Measurements from ENCODE around the gene PRSS58. TPM values are rescaled to one million over a fixed set of nuclear protein-coding genes. Genes with fewer than 3 reads are reported as not detected.

Gene PRSS58
- total and polyA plus RNA-seq, 9 of the 15 experiments (the other 6 are each of a cell fraction or from before 2014, with no cell fraction given), result not detected

DNA sequence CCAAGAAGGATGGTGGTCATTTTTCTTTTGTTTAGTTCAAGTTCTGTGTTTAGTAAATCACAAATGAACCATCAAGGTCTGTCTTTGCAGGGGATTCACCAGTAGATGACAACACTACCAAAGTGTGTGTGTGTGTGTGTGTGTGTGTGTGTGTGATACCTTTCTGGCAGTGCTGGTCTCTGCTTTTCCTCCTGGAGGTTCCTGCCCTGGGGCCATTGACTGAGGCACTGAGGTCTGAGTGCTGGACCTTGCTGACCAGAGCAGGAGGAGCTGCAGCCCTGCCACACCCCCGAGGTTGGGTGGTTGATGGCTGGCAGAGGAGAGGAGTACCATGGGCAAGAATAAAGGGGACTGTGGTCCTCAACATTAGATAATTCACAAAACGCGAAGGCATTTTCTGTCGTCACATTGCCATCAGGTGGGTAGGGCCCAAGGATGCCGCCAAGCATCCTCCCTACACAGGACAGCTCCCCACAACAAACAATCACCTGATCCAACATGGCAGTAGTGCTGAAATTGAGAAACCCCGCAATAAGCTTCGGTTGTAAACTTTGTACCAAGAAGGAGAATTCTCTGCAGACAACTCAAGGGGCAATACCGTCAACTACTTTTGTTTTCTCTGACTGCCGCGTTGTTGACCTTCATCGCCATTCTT is 49.5 kb upstream of the PRSS58 start:
- CTCF ChIA-PET (ENCODE audit: low intra/inter-chr PET ratio), result no interaction called here
- no peaks in the 10 kb centered on the region for H4K20me1 ChIP-seq (replicated peaks; ENCODE audit: control insufficient read depth, insufficient read depth, low read length)
- no peaks in the 10 kb centered on the region for H3K36me3 ChIP-seq (ENCODE audit: control insufficient read depth, insufficient read depth, low read length)
- no peak overlapping the region for H3K27ac ChIP-seq (ENCODE audit: extremely low read depth, low read depth, low read length)
- BruUV-seq (replicated peaks), result no TSS peak
- FAIRE-seq (no peak), ATAC-seq (no peak), DNase-seq (ENCODE audit: extremely low read depth in 1 of 4, low spot score in 3 of 4) (no peak)
- H3K9ac ChIP-seq (ENCODE audit: insufficient read depth in 1 of 2, low read depth in 2 of 2, low read length in 2 of 2), result no peak overlapping the region
- H3K4me3 ChIP-seq, result no peak overlapping the region
- under 1% methylated on average over 11 of the region's 11 CpGs for WGBS (ENCODE audit: insufficient coverage, low coverage, missing lambda C conversion rate)
- H3K4me2 ChIP-seq (ENCODE audit: insufficient read depth, low read length), result no peak overlapping the region
- no peak overlapping the region for H2AFZ ChIP-seq (ENCODE audit: low read depth, low read length)
- intact Hi-C loops (cut with micrococcal nuclease) (no loop called here), in situ Hi-C loops (cut with MboI) (no loop called here)
- H3K4me1 ChIP-seq (replicated peaks in 1 of 2; ENCODE audit: control insufficient read depth in 2 of 2, insufficient read depth in 2 of 2, low read length in 2 of 2), result no peaks in the 10 kb centered on the region
- H3K27me3 ChIP-seq (ENCODE audit: control insufficient read depth in 2 of 2, insufficient read depth in 2 of 2, low read length in 2 of 2), result no peaks in the 10 kb centered on the region; a peak in 1 of 5 replicates
- POLR2A ChIA-PET, result no interaction called here
- no peaks in the 10 kb centered on the region for H3K9me3 ChIP-seq (replicated peaks; ENCODE audit: control insufficient read depth, insufficient read depth, low read depth, low read length)
- no peaks in the 10 kb centered on the region for H3K79me2 ChIP-seq (ENCODE audit: control insufficient read depth, insufficient read depth, low read length)
- H3K9me1 ChIP-seq (ENCODE audit: control insufficient read depth, insufficient read depth, low read length), result no peaks in the 10 kb centered on the region
- TF ChIP-seq THRAP3 (IDR thresholded peaks at IDR 0.05; ENCODE audit: borderline replicate concordance) (no peak), ZNF384 (IDR thresholded peaks at IDR 0.05; ENCODE audit: low read depth, low read length) (no peak), SOX6 (IDR thresholded peaks at IDR 0.05) (no peak), ZNF785 (CRISPR knock-in tag; IDR thresholded peaks at IDR 0.05) (no peak), ZNF133 (CRISPR knock-in tag; IDR thresholded peaks at IDR 0.05) (no peak), CHD7 (IDR thresholded peaks at IDR 0.05; ENCODE audit: low read depth, low read length) (no peak)
